Sigmoid colon (tissue), 4 donors: ENCODE measurements around the gene ECM1.

Experiments
- EP300 ChIP-seq, 4 donors: sonication (generic); formaldehyde crosslinking; IDR thresholded peaks; one replicate each; pipeline ENCODE4 v1.6.1; 2017; ENCODE audit warnings: antibody characterized with exemption in 4 of 4
- POLR2AphosphoS5 ChIP-seq, 4 donors: sonication (generic); formaldehyde crosslinking; IDR thresholded peaks; one replicate each; pipeline ENCODE4 v1.6.1; 2017; ENCODE audit warnings: antibody characterized with exemption in 4 of 4
- TF ChIP-seq, protein P1 (sequence below), 4 experiments: fragments of 450-650 bp in 3 of 4; fragments of 200-600 bp in 1 of 4; IDR thresholded peaks; one replicate each; pipeline ENCODE4 v1.5.1; 2016 to 2019; ENCODE audit warnings: antibody characterized with exemption in 4 of 4, mild to moderate bottlenecking in 3 of 4, moderate library complexity in 2 of 4

DNA sequence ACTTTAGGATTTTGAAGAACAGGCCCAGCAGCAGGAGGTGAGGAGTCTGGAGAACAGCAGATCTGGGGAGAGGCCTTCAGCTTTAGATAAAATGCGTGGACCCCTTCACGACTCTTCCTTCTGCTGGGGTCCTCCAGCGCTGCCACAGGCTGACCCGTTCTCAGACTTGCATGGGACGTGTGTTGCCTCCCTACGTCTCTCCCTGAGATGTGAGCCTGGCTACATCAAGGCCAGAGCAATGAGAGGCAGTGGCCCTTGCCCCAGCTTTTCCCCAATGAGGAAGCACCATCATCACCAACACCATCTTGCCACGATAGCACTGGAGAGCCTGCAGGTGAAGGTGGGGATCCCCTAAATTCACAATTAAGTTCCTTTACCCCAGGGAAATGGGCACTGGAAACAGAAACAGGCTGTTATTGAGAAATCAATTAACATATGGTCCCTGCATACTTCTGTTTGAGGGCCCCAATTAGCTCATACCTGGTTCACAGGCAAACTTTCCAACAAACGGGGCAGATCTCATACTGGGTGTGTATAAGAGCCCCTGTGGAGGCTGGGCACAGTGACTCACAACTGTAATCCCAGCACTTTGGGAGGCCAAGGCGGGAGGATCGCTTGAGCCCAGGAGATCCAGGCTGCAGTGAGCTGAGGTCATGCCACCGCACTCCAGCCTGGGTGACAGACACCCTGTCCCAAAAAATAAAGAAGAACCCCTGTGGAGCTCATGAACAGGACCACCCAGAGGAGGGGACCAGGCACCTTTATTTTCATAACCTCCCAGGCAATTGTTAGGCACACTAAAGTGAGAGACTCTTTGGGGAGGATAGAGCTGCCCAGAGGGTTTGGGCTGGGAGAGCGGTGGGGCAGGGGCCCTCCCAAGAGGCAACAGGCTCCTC is 29.2 kb downstream of the ECM1 start:
- TF ChIP-seq, protein P1, sequence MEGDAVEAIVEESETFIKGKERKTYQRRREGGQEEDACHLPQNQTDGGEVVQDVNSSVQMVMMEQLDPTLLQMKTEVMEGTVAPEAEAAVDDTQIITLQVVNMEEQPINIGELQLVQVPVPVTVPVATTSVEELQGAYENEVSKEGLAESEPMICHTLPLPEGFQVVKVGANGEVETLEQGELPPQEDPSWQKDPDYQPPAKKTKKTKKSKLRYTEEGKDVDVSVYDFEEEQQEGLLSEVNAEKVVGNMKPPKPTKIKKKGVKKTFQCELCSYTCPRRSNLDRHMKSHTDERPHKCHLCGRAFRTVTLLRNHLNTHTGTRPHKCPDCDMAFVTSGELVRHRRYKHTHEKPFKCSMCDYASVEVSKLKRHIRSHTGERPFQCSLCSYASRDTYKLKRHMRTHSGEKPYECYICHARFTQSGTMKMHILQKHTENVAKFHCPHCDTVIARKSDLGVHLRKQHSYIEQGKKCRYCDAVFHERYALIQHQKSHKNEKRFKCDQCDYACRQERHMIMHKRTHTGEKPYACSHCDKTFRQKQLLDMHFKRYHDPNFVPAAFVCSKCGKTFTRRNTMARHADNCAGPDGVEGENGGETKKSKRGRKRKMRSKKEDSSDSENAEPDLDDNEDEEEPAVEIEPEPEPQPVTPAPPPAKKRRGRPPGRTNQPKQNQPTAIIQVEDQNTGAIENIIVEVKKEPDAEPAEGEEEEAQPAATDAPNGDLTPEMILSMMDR (IDR thresholded peaks at IDR 0.05) = no peak
- TF ChIP-seq EP300 (IDR thresholded peaks at IDR 0.05) (no peak), POLR2AphosphoS5 (IDR thresholded peaks at IDR 0.05) (no peak)
